Choroid plexus epithelial cell (primary cell): ENCODE measurements around the gene PIGX.
"Not testable (repeated sequence)": the region's sequence is repeated elsewhere in the genome, so short reads cannot be mapped to it uniquely, and the experiment has no call there.

Experiments
- DNase-seq: peaks from one replicate; pipeline ENCODE4 v3.0.0-alpha.2; 2010; ENCODE audit warnings: low read depth
- H3K4me3 ChIP-seq: 2 replicates; pipeline ENCODE4 v1.5.1; 2011; ENCODE audit warnings: low read depth, mild to moderate bottlenecking, control low read depth, low read length, moderate library complexity
- TF ChIP-seq, protein P1 (sequence below): conservative IDR thresholded peaks from 2 replicates; pipeline ENCODE4 v1.5.1; 2011; ENCODE audit warnings: low read depth, mild to moderate bottlenecking, control low read depth, inconsistent platforms, low read length, moderate library complexity

The PIGX gene

DNA sequence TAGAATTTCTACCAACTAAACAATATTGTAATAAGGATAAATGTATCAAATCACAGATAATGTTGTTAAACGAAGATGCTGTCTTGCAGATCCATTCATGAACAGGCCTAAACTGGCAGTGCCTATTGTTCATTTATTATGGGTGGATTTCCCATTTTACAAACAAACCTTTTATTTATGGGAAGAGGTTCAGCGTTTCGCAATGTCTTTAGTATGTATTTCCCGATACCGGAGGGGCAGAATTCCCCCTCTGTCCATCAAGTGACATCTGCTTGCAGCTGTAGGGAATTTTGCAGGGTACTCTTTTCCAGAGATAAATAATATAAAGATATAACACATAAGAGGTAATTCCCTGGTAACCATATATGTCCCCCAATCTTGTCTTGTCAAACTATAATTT, 5.8 kb upstream of the PIGX start:
- DNase-seq: no peak
- H3K4me3 ChIP-seq: no peak overlapping the region
- TF ChIP-seq, protein P1, sequence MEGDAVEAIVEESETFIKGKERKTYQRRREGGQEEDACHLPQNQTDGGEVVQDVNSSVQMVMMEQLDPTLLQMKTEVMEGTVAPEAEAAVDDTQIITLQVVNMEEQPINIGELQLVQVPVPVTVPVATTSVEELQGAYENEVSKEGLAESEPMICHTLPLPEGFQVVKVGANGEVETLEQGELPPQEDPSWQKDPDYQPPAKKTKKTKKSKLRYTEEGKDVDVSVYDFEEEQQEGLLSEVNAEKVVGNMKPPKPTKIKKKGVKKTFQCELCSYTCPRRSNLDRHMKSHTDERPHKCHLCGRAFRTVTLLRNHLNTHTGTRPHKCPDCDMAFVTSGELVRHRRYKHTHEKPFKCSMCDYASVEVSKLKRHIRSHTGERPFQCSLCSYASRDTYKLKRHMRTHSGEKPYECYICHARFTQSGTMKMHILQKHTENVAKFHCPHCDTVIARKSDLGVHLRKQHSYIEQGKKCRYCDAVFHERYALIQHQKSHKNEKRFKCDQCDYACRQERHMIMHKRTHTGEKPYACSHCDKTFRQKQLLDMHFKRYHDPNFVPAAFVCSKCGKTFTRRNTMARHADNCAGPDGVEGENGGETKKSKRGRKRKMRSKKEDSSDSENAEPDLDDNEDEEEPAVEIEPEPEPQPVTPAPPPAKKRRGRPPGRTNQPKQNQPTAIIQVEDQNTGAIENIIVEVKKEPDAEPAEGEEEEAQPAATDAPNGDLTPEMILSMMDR: no peak

DNA sequence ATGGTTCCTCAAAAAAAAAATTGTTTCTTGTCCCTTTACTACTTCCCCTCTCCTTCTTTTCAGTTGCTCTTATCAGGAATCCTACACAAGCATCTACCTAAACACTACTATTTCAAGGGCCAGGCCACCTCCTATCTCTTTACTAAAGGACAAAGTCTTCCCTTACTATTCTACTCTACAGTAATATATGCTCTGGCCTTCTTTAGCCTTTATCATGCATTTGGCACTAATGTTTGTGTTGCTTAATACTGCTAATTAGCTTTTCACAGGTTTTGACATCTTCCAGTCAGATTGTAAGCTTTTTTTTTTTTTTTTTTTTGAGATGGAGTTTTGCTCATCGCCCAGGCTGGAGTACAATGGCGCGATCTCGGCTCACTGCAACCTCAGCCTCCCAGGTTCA, 5.4 kb upstream of the PIGX start:
- TF ChIP-seq, protein P1: no peak
- no peak for DNase-seq
- H3K4me3 ChIP-seq: no peak overlapping the region

DNA sequence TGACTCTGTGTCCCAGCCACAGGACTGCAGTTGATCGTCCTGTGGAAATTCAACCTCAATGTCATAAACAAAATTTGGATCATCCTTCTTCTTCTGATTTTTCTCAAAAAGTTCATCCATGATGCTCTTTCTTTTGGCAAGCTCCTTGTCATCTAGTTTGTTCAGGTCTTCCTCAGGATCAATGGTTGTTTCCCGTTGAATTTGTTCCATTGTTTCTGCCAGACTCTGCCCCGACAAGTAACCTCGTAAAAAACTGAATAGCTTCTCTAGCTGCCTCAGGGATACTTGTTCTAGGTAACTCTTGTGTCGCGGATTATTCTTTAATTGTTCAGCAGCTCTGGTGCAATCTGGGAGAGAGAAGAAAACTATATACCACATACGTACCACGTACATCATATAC, 4.6 kb upstream of the PIGX start:
- TF ChIP-seq, protein P1: no peak
- no peak for DNase-seq
- H3K4me3 ChIP-seq: no peak overlapping the region

DNA sequence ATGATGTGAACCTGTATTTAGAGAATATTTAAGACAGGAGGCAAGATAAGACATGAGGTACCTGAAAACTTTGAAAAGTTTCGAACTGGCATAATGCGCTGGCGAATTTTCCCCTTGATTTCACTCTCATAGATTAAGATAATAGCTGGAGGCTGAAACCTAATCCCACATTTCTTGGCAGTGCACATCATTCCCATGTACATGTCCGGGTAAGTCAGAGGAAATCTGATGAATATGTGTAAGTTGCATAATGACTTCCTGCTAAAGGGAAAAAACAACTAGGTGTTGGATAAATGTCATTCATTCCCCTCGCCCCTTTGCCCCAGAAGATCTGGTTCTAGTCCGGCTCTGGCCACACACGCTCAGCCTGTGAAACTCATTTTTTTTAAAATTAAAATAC, 3.7 kb upstream of the PIGX start:
- peak; percentile 24 for DNase-seq
- H3K4me3 ChIP-seq: no peak overlapping the region

DNA sequence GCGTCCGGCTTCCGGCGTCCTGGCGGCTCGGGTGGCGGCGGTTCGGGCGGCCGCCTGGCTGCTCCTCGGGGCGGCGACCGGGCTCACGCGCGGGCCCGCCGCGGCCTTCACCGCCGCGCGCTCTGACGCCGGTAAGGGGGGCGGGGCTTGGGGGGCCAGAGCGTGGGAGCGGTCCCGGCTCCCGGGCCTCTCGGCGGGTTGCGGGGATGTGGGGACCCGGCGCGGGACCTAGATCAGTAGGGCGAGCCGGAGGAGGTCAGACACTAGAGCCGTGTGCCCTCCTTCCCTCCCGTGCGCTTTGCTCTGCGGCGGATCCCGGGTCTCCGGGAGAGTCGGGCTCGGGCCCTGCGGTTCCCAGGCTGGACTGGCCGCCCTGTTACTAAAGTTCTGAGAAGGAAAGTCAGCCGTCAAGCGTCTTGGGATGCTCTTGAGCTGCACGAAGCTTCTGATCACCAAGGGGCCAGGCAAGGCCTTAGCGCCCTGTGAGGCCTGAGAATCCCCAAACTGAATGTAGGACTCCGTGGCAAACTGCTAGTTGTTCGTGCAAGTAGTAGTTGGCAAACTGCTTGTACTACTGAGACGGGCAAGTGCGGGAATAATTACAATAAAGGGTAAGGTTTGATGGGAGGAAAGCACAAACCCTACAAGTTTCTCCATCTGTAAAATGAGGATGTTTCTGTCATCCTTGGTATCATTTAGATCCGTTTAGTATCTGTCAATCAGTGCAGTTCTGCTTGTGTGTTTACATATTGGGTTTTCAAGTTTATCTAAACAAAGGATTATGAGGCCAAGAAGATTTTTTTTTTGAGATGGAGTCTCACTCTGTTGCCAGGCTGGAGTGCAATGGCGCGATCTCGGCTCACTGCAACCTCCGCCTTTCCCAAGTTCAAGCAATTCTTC, 587 bp downstream of the PIGX start:
- H3K4me3 ChIP-seq: peak overlapping the region; percentile 96
- TF ChIP-seq, protein P1: no peak
- peak; percentile 73 for DNase-seq

More for the DNA sequence above, 3.7 kb upstream of the PIGX start:
- TF ChIP-seq, protein P1: no peak

DNA sequence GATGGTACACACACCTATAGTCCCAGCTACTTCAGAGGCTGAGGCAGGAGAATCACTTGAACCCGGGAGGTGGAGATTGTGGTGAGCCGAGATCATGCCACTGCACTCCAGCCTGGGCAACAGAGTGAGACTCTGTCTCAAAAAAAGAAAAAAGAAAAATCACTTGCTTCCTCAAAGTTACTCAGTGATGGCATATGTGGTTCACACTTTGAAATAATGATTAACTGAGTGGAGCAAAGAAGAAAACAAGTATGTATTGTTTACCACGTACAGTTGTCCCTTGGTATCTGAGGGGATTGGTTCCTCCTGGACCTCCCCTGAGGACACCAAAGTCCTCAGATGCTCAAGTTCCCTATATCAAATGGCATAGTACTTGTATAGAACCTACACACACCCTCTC, 5.0 kb downstream of the PIGX start:
- not testable (repeated sequence) for H3K4me3 ChIP-seq, DNase-seq

DNA sequence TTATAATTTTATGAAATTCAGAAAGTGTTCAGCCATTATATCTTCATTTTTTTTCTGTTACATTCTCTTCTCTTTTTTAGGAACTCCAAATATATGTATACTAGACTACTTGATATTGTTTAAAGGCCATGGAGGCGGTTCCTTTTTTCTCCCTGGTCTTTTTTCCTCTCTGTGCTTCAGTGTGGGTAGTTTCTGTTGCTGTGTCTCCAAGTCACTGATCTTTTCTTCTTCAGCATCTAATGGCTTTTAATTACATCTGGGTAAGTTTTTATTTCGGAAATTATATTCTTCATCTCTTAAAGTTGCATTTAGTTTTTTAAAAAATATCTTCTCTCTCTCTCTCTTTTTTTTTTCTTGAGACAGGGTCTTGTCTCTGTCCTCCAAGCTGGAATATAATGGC, 8.9 kb downstream of the PIGX start:
- H3K4me3 ChIP-seq: no peak overlapping the region
- TF ChIP-seq, protein P1: no peak
- no peak for DNase-seq
